HL-60 (cell line): ENCODE data around the gene PRMT9.

Experiments used
- GABPA ChIP-seq: IDR thresholded peaks from 2 replicates; pipeline ENCODE4 v1.6.1; 2012; ENCODE audit warnings: low read depth
- POLR2AphosphoS5 ChIP-seq: IDR thresholded peaks from 2 replicates; pipeline ENCODE4 v1.6.1; 2012; ENCODE audit warnings: low read depth
- SPI1 ChIP-seq: IDR thresholded peaks from 2 replicates; pipeline ENCODE4 v1.6.1; 2012; ENCODE audit warnings: low read depth, mild to moderate bottlenecking, borderline replicate concordance
- TF ChIP-seq, protein P1 (sequence below): IDR thresholded peaks from one replicate; pipeline ENCODE4 v1.5.1; 2011; ENCODE audit warnings: low read length, control low read depth, inconsistent platforms; ENCODE audit not compliant: insufficient read depth
- TF ChIP-seq, protein P2 (sequence below): IDR thresholded peaks from 2 replicates; pipeline ENCODE4 v1.6.1; 2012; ENCODE audit warnings: low read depth; ENCODE audit not compliant: insufficient replicate concordance

DNA sequence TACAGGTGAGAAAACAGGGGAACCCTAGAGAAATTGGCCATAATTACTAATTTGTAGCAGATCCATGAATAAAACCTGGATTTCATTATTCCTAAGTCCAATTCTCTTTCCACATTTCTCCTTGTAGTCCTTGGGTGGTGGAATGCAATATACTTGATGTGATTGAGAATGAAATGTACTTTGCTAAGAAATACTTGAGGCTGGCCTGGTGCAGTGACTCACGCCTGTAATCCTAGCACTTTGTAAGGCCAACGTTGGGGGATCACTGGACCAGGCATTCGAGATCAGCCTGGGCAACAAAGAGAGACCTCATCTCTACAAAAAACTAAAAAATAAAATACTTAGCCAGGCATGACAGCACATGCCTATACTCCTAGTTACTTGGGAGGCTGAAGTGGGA, 50.9 kb downstream of the PRMT9 start:
- TF ChIP-seq, protein P1, sequence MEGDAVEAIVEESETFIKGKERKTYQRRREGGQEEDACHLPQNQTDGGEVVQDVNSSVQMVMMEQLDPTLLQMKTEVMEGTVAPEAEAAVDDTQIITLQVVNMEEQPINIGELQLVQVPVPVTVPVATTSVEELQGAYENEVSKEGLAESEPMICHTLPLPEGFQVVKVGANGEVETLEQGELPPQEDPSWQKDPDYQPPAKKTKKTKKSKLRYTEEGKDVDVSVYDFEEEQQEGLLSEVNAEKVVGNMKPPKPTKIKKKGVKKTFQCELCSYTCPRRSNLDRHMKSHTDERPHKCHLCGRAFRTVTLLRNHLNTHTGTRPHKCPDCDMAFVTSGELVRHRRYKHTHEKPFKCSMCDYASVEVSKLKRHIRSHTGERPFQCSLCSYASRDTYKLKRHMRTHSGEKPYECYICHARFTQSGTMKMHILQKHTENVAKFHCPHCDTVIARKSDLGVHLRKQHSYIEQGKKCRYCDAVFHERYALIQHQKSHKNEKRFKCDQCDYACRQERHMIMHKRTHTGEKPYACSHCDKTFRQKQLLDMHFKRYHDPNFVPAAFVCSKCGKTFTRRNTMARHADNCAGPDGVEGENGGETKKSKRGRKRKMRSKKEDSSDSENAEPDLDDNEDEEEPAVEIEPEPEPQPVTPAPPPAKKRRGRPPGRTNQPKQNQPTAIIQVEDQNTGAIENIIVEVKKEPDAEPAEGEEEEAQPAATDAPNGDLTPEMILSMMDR = no peak
- no peak for TF ChIP-seq POLR2AphosphoS5
- TF ChIP-seq GABPA = no peak
- TF ChIP-seq, protein P2, sequence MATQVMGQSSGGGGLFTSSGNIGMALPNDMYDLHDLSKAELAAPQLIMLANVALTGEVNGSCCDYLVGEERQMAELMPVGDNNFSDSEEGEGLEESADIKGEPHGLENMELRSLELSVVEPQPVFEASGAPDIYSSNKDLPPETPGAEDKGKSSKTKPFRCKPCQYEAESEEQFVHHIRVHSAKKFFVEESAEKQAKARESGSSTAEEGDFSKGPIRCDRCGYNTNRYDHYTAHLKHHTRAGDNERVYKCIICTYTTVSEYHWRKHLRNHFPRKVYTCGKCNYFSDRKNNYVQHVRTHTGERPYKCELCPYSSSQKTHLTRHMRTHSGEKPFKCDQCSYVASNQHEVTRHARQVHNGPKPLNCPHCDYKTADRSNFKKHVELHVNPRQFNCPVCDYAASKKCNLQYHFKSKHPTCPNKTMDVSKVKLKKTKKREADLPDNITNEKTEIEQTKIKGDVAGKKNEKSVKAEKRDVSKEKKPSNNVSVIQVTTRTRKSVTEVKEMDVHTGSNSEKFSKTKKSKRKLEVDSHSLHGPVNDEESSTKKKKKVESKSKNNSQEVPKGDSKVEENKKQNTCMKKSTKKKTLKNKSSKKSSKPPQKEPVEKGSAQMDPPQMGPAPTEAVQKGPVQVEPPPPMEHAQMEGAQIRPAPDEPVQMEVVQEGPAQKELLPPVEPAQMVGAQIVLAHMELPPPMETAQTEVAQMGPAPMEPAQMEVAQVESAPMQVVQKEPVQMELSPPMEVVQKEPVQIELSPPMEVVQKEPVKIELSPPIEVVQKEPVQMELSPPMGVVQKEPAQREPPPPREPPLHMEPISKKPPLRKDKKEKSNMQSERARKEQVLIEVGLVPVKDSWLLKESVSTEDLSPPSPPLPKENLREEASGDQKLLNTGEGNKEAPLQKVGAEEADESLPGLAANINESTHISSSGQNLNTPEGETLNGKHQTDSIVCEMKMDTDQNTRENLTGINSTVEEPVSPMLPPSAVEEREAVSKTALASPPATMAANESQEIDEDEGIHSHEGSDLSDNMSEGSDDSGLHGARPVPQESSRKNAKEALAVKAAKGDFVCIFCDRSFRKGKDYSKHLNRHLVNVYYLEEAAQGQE = no peak
- no peak for TF ChIP-seq SPI1
